K562 (cell line): ENCODE results near the gene KIF12. TPM values are rescaled to one million over a fixed set of nuclear protein-coding genes. Genes with fewer than 3 reads are reported as not detected.

ENCODE experiments used
- ATAC-seq: fragments of 200-7000 bp; cut with Tn5 transposase; 3 replicates; pipeline ENCODE4 v1.9.1; 2020; ENCODE audit warnings: moderate library complexity
- BruUV-seq: library from RNA; stranded (reverse); fragments of 400-500 nt; replicated peaks from 2 replicates; lab custom pipeline; 2021; lab: Mats Ljungman, UMichigan
- CTCF ChIA-PET: fragments of 300-600 bp; formaldehyde crosslinking; extraction: SDS; loops from one replicate; lab custom pipeline; 2021; ENCODE audit warnings: low intra/inter-chr PET ratio; lab: Yijun Ruan, JAX
- POLR2A ChIA-PET: fragments of 300-600, 350-650 bp; sonication (Branson Sonifier 250); formaldehyde crosslinking; extraction: SDS; loops from one replicate; lab custom pipeline; 2021; ENCODE audit warnings: antibody characterized with exemption, inconsistent platforms; lab: Yijun Ruan, JAX
- DNase-seq, 4 experiments: peaks; one replicate each; pipeline versions ENCODE4 v3.0.0 to v3.0.0-alpha.2; 2011 to 2018; ENCODE audit warnings: low spot score in 3 of 4, mixed read lengths in 3 of 4; ENCODE audit errors: extremely low read depth in 1 of 4
- FAIRE-seq: peaks from 2 replicates; lab custom pipeline; 2011; peaks lifted over from hg19 to GRCh38; lab: Jason Lieb, UNC
- H2AFZ ChIP-seq: 2 replicates; pipeline ENCODE4 v1.6.0; 2011; ENCODE audit warnings: low read depth, low read length, control low read depth, inconsistent platforms
- H3K27ac ChIP-seq: fragments of 200-600 bp; 3 replicates; pipeline ENCODE4 v1.8.0; 2011; ENCODE audit warnings: low read depth, mild to moderate bottlenecking, control low read depth, inconsistent platforms, low read length, moderate library complexity, mixed read lengths; ENCODE audit errors: extremely low read depth
- H3K27me3 ChIP-seq, 2 experiments: fragments of 300-600 bp in 1 of 2; 2 replicates in 1 of 2; 3 replicates in 1 of 2; pipeline versions ENCODE4 v1.6.0 to v1.8.0; 2011; ENCODE audit warnings: inconsistent platforms in 2 of 2, low read length in 2 of 2, mild to moderate bottlenecking in 1 of 2, mixed read lengths in 1 of 2, moderate library complexity in 1 of 2; ENCODE audit not compliant: control insufficient read depth in 2 of 2, insufficient read depth in 2 of 2
- H3K36me3 ChIP-seq: fragments of 300-600 bp; 3 replicates; pipeline ENCODE4 v1.8.0; 2011; ENCODE audit warnings: mild to moderate bottlenecking, low read length, inconsistent platforms; ENCODE audit not compliant: control insufficient read depth, insufficient read depth
- H3K4me1 ChIP-seq, 2 experiments: fragments of 200-600 bp in 1 of 2; replicated peaks in 1 of 2; 2 replicates in 1 of 2; 3 replicates in 1 of 2; pipeline versions ENCODE4 v1.5.1 to v1.8.0; 2011; ENCODE audit warnings: inconsistent platforms in 2 of 2, low read length in 2 of 2, mild to moderate bottlenecking in 1 of 2, mixed read lengths in 1 of 2, moderate library complexity in 1 of 2; ENCODE audit not compliant: control insufficient read depth in 2 of 2, insufficient read depth in 2 of 2
- H3K4me2 ChIP-seq: 2 replicates; pipeline ENCODE4 v1.6.1; 2011; ENCODE audit warnings: low read length, control low read depth, inconsistent platforms, mixed read lengths; ENCODE audit not compliant: insufficient read depth
- H3K4me3 ChIP-seq: fragments of 200-600 bp; sonication (generic), shearing (Covaris generic); 2 replicates; pipeline ENCODE4 v1.5.1; 2016; ENCODE audit warnings: control low read depth, inconsistent platforms
- H3K79me2 ChIP-seq: fragments of 200-600 bp; 3 replicates; pipeline ENCODE4 v1.8.0; 2011; ENCODE audit warnings: low read length, inconsistent platforms; ENCODE audit not compliant: control insufficient read depth, insufficient read depth
- H3K9ac ChIP-seq, 2 experiments: 2 replicates each; pipeline versions ENCODE4 v1.6.0 to v1.6.1; 2011; ENCODE audit warnings: low read depth in 2 of 2, low read length in 2 of 2, control low read depth in 1 of 2, inconsistent platforms in 1 of 2, mild to moderate bottlenecking in 1 of 2, mixed read lengths in 1 of 2; ENCODE audit not compliant: insufficient read depth in 1 of 2
- H3K9me1 ChIP-seq: one replicate; pipeline ENCODE4 v1.6.0; 2011; ENCODE audit warnings: inconsistent platforms, mild to moderate bottlenecking, low read length, moderate library complexity; ENCODE audit not compliant: control insufficient read depth, insufficient read depth
- H3K9me3 ChIP-seq: replicated peaks from 2 replicates; pipeline ENCODE4 v1.5.1; 2011; ENCODE audit warnings: low read depth, low read length, inconsistent platforms; ENCODE audit not compliant: control insufficient read depth, insufficient read depth
- H4K20me1 ChIP-seq: replicated peaks from 2 replicates; pipeline ENCODE4 v1.6.1; 2011; ENCODE audit warnings: low read length, inconsistent platforms, mixed read lengths; ENCODE audit not compliant: control insufficient read depth, insufficient read depth
- IRF9 ChIP-seq: fragments of 450-650 bp; IDR thresholded peaks from 2 replicates; pipeline ENCODE4 v1.6.1; 2016; ENCODE audit warnings: missing biosample characterization, missing genetic modification characterization
- KAT8 ChIP-seq: fragments of 450-650 bp; IDR thresholded peaks from 2 replicates; pipeline ENCODE4 v1.6.1; 2016; ENCODE audit warnings: low read depth, mild to moderate bottlenecking
- NFIC ChIP-seq: fragments of 450-650 bp; IDR thresholded peaks from 2 replicates; pipeline ENCODE4 v1.6.1; 2017; ENCODE audit warnings: mild to moderate bottlenecking, inconsistent platforms
- ZFP36 ChIP-seq: fragments of 150-350 bp; IDR thresholded peaks from 2 replicates; pipeline ENCODE4 v1.6.1; 2018; ENCODE audit warnings: low read length, low read depth; ENCODE audit not compliant: partially characterized antibody
- ZNF408 ChIP-seq: fragments of 250-450 bp; sonication (Bioruptor Pico); IDR thresholded peaks from 2 replicates; pipeline ENCODE4 v1.4.0; 2020; ENCODE audit warnings: low read depth, mild to moderate bottlenecking, moderate library complexity
- ZNF740 ChIP-seq, 3 experiments: fragments of 200-800 bp in 1 of 3; sonication (Bioruptor generic) in 1 of 3; sonication (generic) in 1 of 3; formaldehyde crosslinking in 1 of 3; IDR thresholded peaks; 2 replicates each; pipeline versions ENCODE4 v1.6.1 to v1.8.0; 2016 to 2022; ENCODE audit warnings: mild to moderate bottlenecking in 2 of 3, missing compliant biosample characterization in 2 of 3, missing genetic modification characterization in 2 of 3, missing genetic modification reagents in 1 of 3
- WGBS: fragments of 100-300 bp; shearing (Covaris generic); methylation state at CpG from one replicate; pipeline ENCODE4 v1.1.6; 2016; ENCODE audit warnings: low coverage, mixed read lengths; ENCODE audit not compliant: insufficient coverage; ENCODE audit errors: missing lambda C conversion rate; 5-methylcytosine and 5-hydroxymethylcytosine counted together
- in situ Hi-C: fragments of 300-500 bp; cut with MboI; formaldehyde crosslinking; loops from 4 replicates; pipeline ENCODE4 v1.15.0; 2018; ENCODE audit warnings: inconsistent platforms, mixed read lengths
- intact Hi-C: fragments of 100-400 bp; cut with micrococcal nuclease; formaldehyde crosslinking; loops from 2 replicates; pipeline ENCODE4 v1.14.2; 2022
- polyA plus RNA-seq, 8 experiments: library from polyadenylated mRNA; depleted of rRNA in 4 of 8; stranded (reverse) in 5 of 8; unstranded in 3 of 8; fragments of >200 nt; fragmentation: Nextera tagmentation in 2 of 8; fragmentation: Illumina TruSeq in 1 of 8; extraction: Ambion mirVana in 2 of 8; extraction: Trizol in 1 of 8; gene quantifications; 2 replicates each; pipeline versions ENCODE4 v1.2.1 to v1.2.3, GENCODE V29; 2011 to 2014; ENCODE audit warnings: inconsistent platforms in 1 of 8, missing spikeins in 1 of 8
- total RNA-seq, 7 experiments: library from RNA; depleted of rRNA in 6 of 7; stranded (reverse); fragments of >200 nt in 6 of 7; fragmentation: Illumina TruSeq in 2 of 7; extraction: Trizol in 2 of 7; gene quantifications; 2 replicates each; pipeline versions ENCODE4 v1.2.1 to v1.2.3, GENCODE V29; 2011 to 2021; ENCODE audit warnings: low replicate concordance in 1 of 7

The KIF12 gene
- total and polyA plus RNA-seq, 9 of the 15 experiments (the other 6 are each of a cell fraction or from before 2014, with no cell fraction given) = not detected

GRCh38 chr9:114112778-114113584 is 13.9 kb upstream of the KIF12 start:
- in situ Hi-C loops = no loop called here
- no peaks in the 10 kb centered on the region for H3K79me2 ChIP-seq
- TF ChIP-seq NFIC (0 out of 2 replicates have a peak, but pooled peaks have one; percentile 20), ZFP36 (peak; percentile 29), KAT8 (no peak), ZNF740 (CRISPR knock-in tag; IDR thresholded peaks at IDR 0.05) (no peak), ZNF740 (tag; IDR thresholded peaks at IDR 0.05) (no peak), IRF9 (tag) (no peak), ZNF408 (CRISPR knock-in tag) (no peak)
- no peak overlapping the region for H2AFZ ChIP-seq
- ATAC-seq (no peak), FAIRE-seq (no peak), DNase-seq (no peak)
- no peaks in the 10 kb centered on the region for H3K9me3 ChIP-seq
- WGBS = 1% methylated on average over 10 of the region's 10 CpGs
- no peak overlapping the region for H3K4me2 ChIP-seq
- H3K36me3 ChIP-seq = no peaks in the 10 kb centered on the region
- H3K27ac ChIP-seq = no peak overlapping the region
- intact Hi-C loops = no loop called here
- H4K20me1 ChIP-seq = peaks cover 3% of the 10 kb centered on the region; the same call in 1 of the 2 replicates
- no peaks in the 10 kb centered on the region for H3K9me1 ChIP-seq
- no TSS peak for BruUV-seq
- H3K9ac ChIP-seq = no peak overlapping the region
- peaks cover 0 to 2% of the 10 kb centered on the region in 2 experiments; a peak in 1 of 5 replicates for H3K4me1 ChIP-seq
- ChIA-PET CTCF (no interaction called here), POLR2A (no interaction called here)
- H3K4me3 ChIP-seq = no peak overlapping the region
- H3K27me3 ChIP-seq = peaks cover 8 to 46% of the 10 kb centered on the region in 2 experiments; a peak in 3 of 5 replicates
